CD8-positive, alpha-beta memory T cell (primary cell): ENCODE measurements around the gene BRSK2. TPM values are rescaled to one million over a fixed set of nuclear protein-coding genes. Genes with fewer than 3 reads are reported as not detected.

Experiments used
- CTCF ChIA-PET: fragments of 350-600 bp; sonication (Branson Sonifier 250); formaldehyde crosslinking; loops from one replicate; lab custom pipeline; 2021; ENCODE audit warnings: antibody characterized with exemption; lab: Charles Lee
- POLR2A ChIA-PET: fragments of 350-600 bp; sonication (Branson Sonifier 250); formaldehyde crosslinking; loops from one replicate; lab custom pipeline; 2021; ENCODE audit warnings: antibody characterized with exemption; lab: Charles Lee
- DNase-seq, 5 donors: peaks; one replicate each; pipeline versions ENCODE4 v3.0.0 to v3.0.0-alpha.2; 2020 to 2022; ENCODE audit warnings: mixed read lengths in 1 of 5
- H3K27ac ChIP-seq: one replicate; pipeline ENCODE4 v1.7.0; 2013; ENCODE audit warnings: low read depth, mild to moderate bottlenecking, low read length, moderate library complexity
- H3K27me3 ChIP-seq: 2 replicates; pipeline ENCODE4 v1.7.0; 2013; ENCODE audit warnings: low read length, mild to moderate bottlenecking; ENCODE audit not compliant: insufficient read depth, poor library complexity, severe bottlenecking
- H3K36me3 ChIP-seq: 2 replicates; pipeline ENCODE4 v1.7.0; 2013; ENCODE audit warnings: mild to moderate bottlenecking, low read length, moderate library complexity; ENCODE audit not compliant: insufficient read depth
- H3K4me1 ChIP-seq: 2 replicates; pipeline ENCODE4 v1.7.0; 2013; ENCODE audit warnings: mild to moderate bottlenecking, low read length, moderate library complexity; ENCODE audit not compliant: insufficient read depth
- H3K4me3 ChIP-seq: 2 replicates; pipeline ENCODE4 v1.7.0; 2013; ENCODE audit warnings: mild to moderate bottlenecking, low read length
- H3K9me3 ChIP-seq: 2 replicates; pipeline ENCODE4 v1.7.0; 2013; ENCODE audit warnings: mild to moderate bottlenecking, low read length
- H3K27ac Mint-ChIP-seq, 8 donors: one replicate each; pipeline ENCODE4 v1.8.0; 2020 to 2021; ENCODE audit warnings: mixed read lengths in 8 of 8, mild to moderate bottlenecking in 6 of 8, inconsistent platforms in 3 of 8, moderate library complexity in 3 of 8
- H3K27me3 Mint-ChIP-seq, 2 donors: one replicate each; pipeline ENCODE4 v1.8.0; 2020 to 2021; ENCODE audit warnings: mixed read lengths in 2 of 2, mild to moderate bottlenecking in 1 of 2, moderate library complexity in 1 of 2
- H3K36me3 Mint-ChIP-seq, 3 donors: one replicate each; pipeline ENCODE4 v1.8.0; 2020 to 2021; ENCODE audit warnings: mixed read lengths in 3 of 3, inconsistent platforms in 1 of 3, mild to moderate bottlenecking in 1 of 3
- H3K4me1 Mint-ChIP-seq, 3 donors: one replicate each; pipeline ENCODE4 v1.8.0; 2020 to 2021; ENCODE audit warnings: mixed read lengths in 3 of 3, inconsistent platforms in 1 of 3, mild to moderate bottlenecking in 1 of 3
- H3K4me3 Mint-ChIP-seq, 7 donors: one replicate each; pipeline ENCODE4 v1.8.0; 2020 to 2021; ENCODE audit warnings: mixed read lengths in 7 of 7, mild to moderate bottlenecking in 6 of 7, moderate library complexity in 4 of 7, inconsistent platforms in 2 of 7
- H3K9me3 Mint-ChIP-seq, 5 donors: one replicate each; pipeline ENCODE4 v1.8.0; 2020 to 2022; ENCODE audit warnings: mixed read lengths in 5 of 5, mild to moderate bottlenecking in 3 of 5, moderate library complexity in 2 of 5, inconsistent platforms in 1 of 5
- polyA plus RNA-seq: library from polyadenylated mRNA; unstranded; fragments of 300-500 nt; fragmentation: Illumina TruSeq; gene quantifications from one replicate; pipeline ENCODE4 v1.2.3, GENCODE V29; 2021
- total RNA-seq, 2 experiments: library from RNA; stranded (reverse); gene quantifications; one replicate each; pipeline ENCODE4 v1.2.3, GENCODE V29; 2021

BRSK2 gene
- total and polyA plus RNA-seq, 3 experiments from 2014 or later = 0.23 to 0.59 (median 0.35) TPM

GRCh38 chr11:1392561-1392960 lies 2.8 kb downstream of the BRSK2 start:
- Histone ChIP-seq H3K27ac (no peak overlapping the region), H3K36me3 (no peaks in the 10 kb centered on the region), H3K4me1 (peaks cover 5% of the 10 kb centered on the region), H3K9me3 (no peaks in the 10 kb centered on the region), H3K4me3 (no peak overlapping the region), H3K27me3 (peaks cover 5% of the 10 kb centered on the region)
- Mint-ChIP-seq H3K4me1 (peaks cover 4 to 17% (median 5%) of the 10 kb centered on the region in 3 donors), H3K36me3 (no peaks in the 10 kb centered on the region), H3K27me3 (peaks cover 21 to 27% of the 10 kb centered on the region in 2 donors), H3K9me3 (no peaks in the 10 kb centered on the region), H3K27ac (no peak overlapping the region), H3K4me3 (peak overlapping the region in 2 of 7 donors; percentile 24 to 41)
- ChIA-PET CTCF (no interaction called here), POLR2A (no interaction called here)
- DNase-seq = no peak

GRCh38 chr11:1393038-1393710 lies 3.4 kb downstream of the BRSK2 start:
- Histone ChIP-seq H3K36me3 (no peaks in the 10 kb centered on the region), H3K27ac (no peak overlapping the region), H3K4me1 (peaks cover 5% of the 10 kb centered on the region), H3K4me3 (no peak overlapping the region), H3K9me3 (no peaks in the 10 kb centered on the region), H3K27me3 (peaks cover 5% of the 10 kb centered on the region)
- Mint-ChIP-seq H3K27me3 (peaks cover 21 to 27% of the 10 kb centered on the region in 2 donors), H3K4me3 (peak overlapping the region in 1 of 7 donors; percentile 40), H3K9me3 (no peaks in the 10 kb centered on the region), H3K27ac (no peak overlapping the region), H3K36me3 (no peaks in the 10 kb centered on the region), H3K4me1 (peaks cover 3 to 14% (median 3%) of the 10 kb centered on the region in 3 donors)
- ChIA-PET POLR2A (no interaction called here), CTCF (no interaction called here)
- no peak for DNase-seq

GRCh38 chr11:1394936-1395772 lies 5.4 kb downstream of the BRSK2 start:
- ChIA-PET POLR2A (no interaction called here), CTCF (no interaction called here)
- Mint-ChIP-seq H3K9me3 (no peaks in the 10 kb centered on the region), H3K27ac (no peak overlapping the region), H3K27me3 (peaks cover 21 to 30% of the 10 kb centered on the region in 2 donors), H3K36me3 (no peaks in the 10 kb centered on the region), H3K4me1 (peaks cover 3 to 9% (median 3%) of the 10 kb centered on the region in 3 donors), H3K4me3 (no peak overlapping the region)
- Histone ChIP-seq H3K27ac (no peak overlapping the region), H3K9me3 (no peaks in the 10 kb centered on the region), H3K4me1 (no peaks in the 10 kb centered on the region), H3K4me3 (no peak overlapping the region), H3K36me3 (no peaks in the 10 kb centered on the region), H3K27me3 (peaks cover 5% of the 10 kb centered on the region)
- DNase-seq = no peak

DNA sequence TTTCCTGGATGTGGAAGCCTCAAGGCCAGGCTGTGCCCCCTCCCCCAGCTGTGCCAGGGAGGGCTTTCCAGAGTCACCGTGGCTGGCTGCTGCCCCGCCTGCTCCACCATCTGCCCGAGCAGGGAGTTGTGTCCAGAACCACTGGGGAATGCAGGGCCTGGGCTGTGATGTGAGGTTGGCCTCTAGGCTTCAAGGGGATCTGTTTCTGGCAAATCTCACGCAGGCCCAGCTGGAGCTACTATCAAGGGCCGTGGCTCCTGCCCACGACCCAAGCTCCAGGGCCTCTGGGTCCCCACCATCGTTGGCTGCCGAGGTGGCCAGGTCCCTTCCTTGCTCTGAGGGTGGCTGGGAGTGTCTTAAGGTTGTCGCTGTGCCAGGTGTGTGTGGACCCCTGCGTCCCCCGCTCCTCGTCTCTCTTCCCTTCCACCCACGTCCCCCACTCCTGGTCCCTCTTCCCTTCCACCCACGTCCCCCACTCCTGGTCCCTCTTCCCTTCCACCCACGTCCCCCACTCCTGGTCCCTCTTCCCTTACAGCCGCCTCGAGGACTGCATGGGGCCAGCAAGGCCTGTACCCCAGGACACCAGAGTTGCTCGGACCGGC lies 6.1 kb downstream of the BRSK2 start:
- H3K4me3 ChIP-seq = no peak overlapping the region
- no peak overlapping the region for H3K27ac Mint-ChIP-seq
- DNase-seq = no peak
- no peaks in the 10 kb centered on the region for H3K36me3 Mint-ChIP-seq
- peaks cover 23 to 31% of the 10 kb centered on the region in 2 donors for H3K27me3 Mint-ChIP-seq
- CTCF ChIA-PET = interaction anchor here (0.6 kb wide), 1 partner anchor 201 kb away, joined by 3 read pairs; no protein-coding TSS in a partner anchor
- H3K4me1 ChIP-seq = no peaks in the 10 kb centered on the region
- no peak overlapping the region for H3K4me3 Mint-ChIP-seq
- peaks cover 3% of the 10 kb centered on the region for H3K27me3 ChIP-seq
- no peak overlapping the region for H3K27ac ChIP-seq
- H3K9me3 ChIP-seq = no peaks in the 10 kb centered on the region
- POLR2A ChIA-PET = no interaction called here
- no peaks in the 10 kb centered on the region for H3K9me3 Mint-ChIP-seq
- H3K36me3 ChIP-seq = no peaks in the 10 kb centered on the region
- H3K4me1 Mint-ChIP-seq = peaks cover 3 to 9% (median 3%) of the 10 kb centered on the region in 3 donors

- no peak overlapping the region for H3K4me3 ChIP-seq
- H3K4me1 ChIP-seq = no peaks in the 10 kb centered on the region
- H3K9me3 Mint-ChIP-seq = no peaks in the 10 kb centered on the region
- no peak overlapping the region for H3K27ac Mint-ChIP-seq
- H3K27me3 Mint-ChIP-seq = peaks cover 22 to 31% of the 10 kb centered on the region in 2 donors
- no peak for DNase-seq
- H3K27ac ChIP-seq = no peak overlapping the region
- no peaks in the 10 kb centered on the region for H3K36me3 Mint-ChIP-seq
- H3K4me3 Mint-ChIP-seq = no peak overlapping the region
- ChIA-PET POLR2A (no interaction called here), CTCF (interaction anchor here (0.6 kb wide), 1 partner anchor 200 kb away, joined by 3 read pairs; no protein-coding TSS in a partner anchor)
- no peaks in the 10 kb centered on the region for H3K36me3 ChIP-seq
- H3K9me3 ChIP-seq = no peaks in the 10 kb centered on the region
- H3K4me1 Mint-ChIP-seq = peaks cover 3 to 5% (median 3%) of the 10 kb centered on the region in 3 donors
- H3K27me3 ChIP-seq = no peaks in the 10 kb centered on the region
Observed at GRCh38 chr11:1396375-1396841, 6.7 kb downstream of the BRSK2 start.

GRCh38 chr11:1397146-1397861 lies 7.6 kb downstream of the BRSK2 start:
- ChIA-PET POLR2A (no interaction called here), CTCF (no interaction called here)
- peaks cover 15 to 22% of the 10 kb centered on the region in 2 donors for H3K27me3 Mint-ChIP-seq
- H3K9me3 Mint-ChIP-seq = no peaks in the 10 kb centered on the region
- Histone ChIP-seq H3K4me1 (no peaks in the 10 kb centered on the region), H3K27ac (no peak overlapping the region), H3K27me3 (no peaks in the 10 kb centered on the region), H3K4me3 (no peak overlapping the region), H3K9me3 (no peaks in the 10 kb centered on the region), H3K36me3 (no peaks in the 10 kb centered on the region)
- H3K4me3 Mint-ChIP-seq = no peak overlapping the region
- no peak overlapping the region for H3K27ac Mint-ChIP-seq
- no peaks in the 10 kb centered on the region for H3K36me3 Mint-ChIP-seq
- DNase-seq = no peak
- H3K4me1 Mint-ChIP-seq = no peaks in the 10 kb centered on the region

GRCh38 chr11:1397862-1398527 lies 8.3 kb downstream of the BRSK2 start:
- no peak for DNase-seq
- no peak overlapping the region for H3K4me3 Mint-ChIP-seq
- Histone ChIP-seq H3K9me3 (no peaks in the 10 kb centered on the region), H3K4me1 (no peaks in the 10 kb centered on the region), H3K36me3 (no peaks in the 10 kb centered on the region), H3K4me3 (no peak overlapping the region), H3K27me3 (no peaks in the 10 kb centered on the region), H3K27ac (no peak overlapping the region)
- no peaks in the 10 kb centered on the region for H3K9me3 Mint-ChIP-seq
- CTCF ChIA-PET = no interaction called here
- no peaks in the 10 kb centered on the region for H3K36me3 Mint-ChIP-seq
- H3K4me1 Mint-ChIP-seq = no peaks in the 10 kb centered on the region
- H3K27ac Mint-ChIP-seq = no peak overlapping the region
- peaks cover 10 to 16% of the 10 kb centered on the region in 2 donors for H3K27me3 Mint-ChIP-seq
- POLR2A ChIA-PET = no interaction called here
